ENCODE data around the gene SRD5A2.

The SRD5A2 gene, protein sequence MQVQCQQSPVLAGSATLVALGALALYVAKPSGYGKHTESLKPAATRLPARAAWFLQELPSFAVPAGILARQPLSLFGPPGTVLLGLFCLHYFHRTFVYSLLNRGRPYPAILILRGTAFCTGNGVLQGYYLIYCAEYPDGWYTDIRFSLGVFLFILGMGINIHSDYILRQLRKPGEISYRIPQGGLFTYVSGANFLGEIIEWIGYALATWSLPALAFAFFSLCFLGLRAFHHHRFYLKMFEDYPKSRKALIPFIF

GRCh38 chr2:31580321-31581117, at the start of gene SRD5A2:
SRD5A2 (minus strand) TSS chr2:31580938; CDS start chr2:31580900, 38 bp downstream.
- no peak for DNase-seq

- no peak for DNase-seq
Observed at GRCh38 chr2:31606509-31606908, 25.8 kb upstream of the SRD5A2 start.

DNA sequence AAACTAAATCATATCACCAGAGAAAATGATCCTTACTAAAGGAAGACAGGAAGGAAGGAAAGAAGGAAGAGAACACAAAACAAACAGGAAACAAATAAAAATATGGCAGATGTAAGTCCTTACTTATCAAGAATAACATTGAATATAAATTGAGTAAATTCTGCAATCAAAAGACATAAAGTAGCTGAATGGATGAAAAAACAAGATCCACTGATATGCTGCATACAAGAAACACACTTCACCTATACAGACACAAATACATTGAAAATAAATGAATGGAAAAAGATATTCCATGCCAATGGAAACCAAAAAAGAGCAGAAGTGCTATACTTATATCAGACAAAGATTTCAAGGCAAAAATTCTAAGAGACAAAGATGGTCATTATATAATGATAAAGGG, 18.0 kb upstream of the SRD5A2 start:
- DNase-seq = no peak

GRCh38 chr2:31586230-31586629, 5.5 kb upstream of the SRD5A2 start:
- no peak for DNase-seq

- no peak for DNase-seq
Observed at GRCh38 chr2:31581124-31581795, 522 bp upstream of the SRD5A2 start.

DNA sequence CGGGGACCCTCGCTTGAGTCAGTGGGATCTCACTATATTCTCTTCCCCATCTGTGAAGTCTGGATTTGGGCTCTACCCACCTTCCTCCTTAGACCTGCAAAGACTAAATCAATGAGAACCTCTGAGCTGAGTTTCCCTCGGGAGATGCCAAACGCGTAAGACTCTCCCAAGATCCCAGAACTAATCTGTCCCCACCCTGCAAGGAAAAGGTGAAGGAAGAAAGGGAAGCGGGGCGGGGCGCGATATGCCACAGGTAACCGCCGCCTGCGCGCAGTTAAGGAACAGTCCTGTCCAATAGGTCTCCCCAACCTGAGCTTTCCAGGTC, 780 bp downstream of the SRD5A2 start:
- DNase-seq = no peak

- no peak for DNase-seq
Observed at GRCh38 chr2:31578316-31578715, 2.4 kb downstream of the SRD5A2 start.

DNA sequence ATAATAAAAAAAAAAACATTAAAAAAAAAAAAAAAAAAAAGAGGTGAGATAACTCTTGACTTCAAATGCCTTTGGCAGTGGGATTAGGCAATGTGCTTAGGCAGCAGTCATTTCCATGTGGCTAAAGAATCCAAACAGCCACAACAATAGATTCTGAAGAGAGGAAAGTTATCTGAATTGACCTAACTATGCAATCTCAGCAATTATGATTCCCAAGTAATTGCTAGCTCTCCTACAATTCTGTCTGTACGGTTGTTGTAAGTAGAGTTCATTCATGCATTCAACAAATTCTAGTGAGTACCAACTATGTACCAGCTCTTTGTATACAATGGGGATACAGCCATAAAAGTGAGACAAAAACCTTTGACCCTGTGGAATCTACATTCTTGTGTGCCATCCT, 3.6 kb downstream of the SRD5A2 start:
- DNase-seq = no peak

DNA sequence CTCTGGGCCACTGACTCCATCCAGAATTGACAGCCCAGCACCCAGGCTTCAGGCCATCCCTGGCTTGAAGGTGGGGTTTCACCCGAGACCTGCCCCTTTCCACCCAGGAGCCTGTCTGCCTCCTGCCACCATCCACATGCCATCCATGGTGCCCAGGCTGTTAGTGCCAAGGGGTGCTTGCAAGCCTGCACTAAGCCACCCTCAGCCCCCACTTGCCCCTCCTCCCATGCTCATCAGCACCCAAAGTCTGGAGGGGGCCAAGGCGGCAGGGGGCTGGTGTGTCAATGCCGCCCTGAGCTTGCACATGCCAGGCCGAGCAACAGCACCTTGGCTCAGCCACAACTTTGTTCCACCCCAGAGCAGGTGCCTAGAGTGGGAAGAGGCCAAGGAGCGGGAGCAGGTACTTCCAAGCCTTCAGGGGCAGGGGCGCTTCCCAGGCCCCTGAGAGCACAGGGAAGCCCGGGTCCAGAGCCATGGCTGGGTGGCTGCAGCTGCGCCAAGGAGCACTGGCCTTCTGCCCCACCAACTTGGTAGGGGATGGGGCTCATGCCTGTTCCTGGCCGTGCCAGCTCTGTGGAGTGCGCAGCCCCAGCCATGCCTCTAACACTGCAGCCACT, 12.0 kb downstream of the SRD5A2 start:
- DNase-seq = no peak

DNA sequence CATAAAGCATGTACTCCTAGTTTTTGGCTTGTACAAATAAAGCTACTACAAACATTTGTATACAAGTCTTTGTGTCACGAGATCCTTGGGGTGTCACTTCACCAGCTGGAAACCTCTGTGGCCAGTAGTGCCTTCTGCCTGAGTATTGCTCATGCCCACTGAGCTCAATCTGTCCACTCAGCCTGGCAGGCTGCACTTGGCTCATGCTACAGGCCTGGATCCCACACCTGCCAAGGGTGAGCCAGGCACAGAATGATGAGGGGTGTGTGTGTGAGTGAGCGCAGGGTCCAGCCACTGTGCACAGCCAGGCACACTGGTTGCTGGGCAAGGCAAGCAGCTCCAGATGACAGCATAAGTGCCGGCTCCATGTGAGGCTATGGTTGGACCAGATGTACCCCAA, 13.1 kb downstream of the SRD5A2 start:
- DNase-seq = no peak

DNA sequence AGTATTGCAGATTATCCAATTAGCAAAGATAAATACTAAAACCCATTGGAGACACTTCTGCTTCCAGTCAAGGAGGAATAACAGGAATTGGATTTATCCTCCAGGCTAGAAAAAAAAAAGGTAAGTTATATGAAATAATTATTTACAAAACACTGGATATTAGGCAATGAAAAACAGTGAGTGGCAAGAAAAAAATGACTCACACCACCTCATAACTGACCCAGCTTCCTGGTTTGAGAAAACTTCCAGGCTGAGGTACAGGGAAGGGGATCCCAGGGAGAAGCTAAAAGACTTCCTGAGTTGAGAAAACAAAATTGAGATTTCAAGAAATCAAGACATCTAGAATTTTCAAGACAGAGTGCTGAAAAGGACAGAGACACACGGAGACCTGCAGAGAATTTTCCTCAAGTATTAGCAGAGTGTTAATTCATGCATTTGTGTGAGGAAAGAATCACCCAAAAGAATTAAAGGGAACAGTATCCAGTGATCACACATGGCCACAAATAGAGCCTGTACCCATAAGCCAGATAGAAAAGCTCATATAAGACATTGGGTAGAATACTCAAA, 17.4 kb downstream of the SRD5A2 start:
- DNase-seq = no peak

DNA sequence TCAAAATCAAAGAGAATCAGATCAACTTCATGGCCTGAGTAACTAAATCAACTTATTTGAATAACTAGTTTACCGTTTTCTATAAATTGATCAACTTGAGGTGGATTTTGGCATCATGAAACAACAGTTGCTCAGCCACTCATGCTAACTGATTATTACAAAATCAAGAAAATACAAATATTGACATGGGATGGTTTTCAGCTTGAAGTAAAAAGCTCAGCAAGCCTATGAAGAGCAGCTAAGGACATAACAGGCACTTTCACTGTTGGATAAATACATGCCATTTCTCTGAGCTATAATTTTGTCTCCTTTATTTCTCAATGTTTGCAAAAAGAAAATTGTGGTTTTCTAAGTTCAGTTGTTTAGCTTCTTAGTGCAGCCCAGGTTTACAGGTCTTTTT, 18.9 kb downstream of the SRD5A2 start:
- DNase-seq = no peak

DNA sequence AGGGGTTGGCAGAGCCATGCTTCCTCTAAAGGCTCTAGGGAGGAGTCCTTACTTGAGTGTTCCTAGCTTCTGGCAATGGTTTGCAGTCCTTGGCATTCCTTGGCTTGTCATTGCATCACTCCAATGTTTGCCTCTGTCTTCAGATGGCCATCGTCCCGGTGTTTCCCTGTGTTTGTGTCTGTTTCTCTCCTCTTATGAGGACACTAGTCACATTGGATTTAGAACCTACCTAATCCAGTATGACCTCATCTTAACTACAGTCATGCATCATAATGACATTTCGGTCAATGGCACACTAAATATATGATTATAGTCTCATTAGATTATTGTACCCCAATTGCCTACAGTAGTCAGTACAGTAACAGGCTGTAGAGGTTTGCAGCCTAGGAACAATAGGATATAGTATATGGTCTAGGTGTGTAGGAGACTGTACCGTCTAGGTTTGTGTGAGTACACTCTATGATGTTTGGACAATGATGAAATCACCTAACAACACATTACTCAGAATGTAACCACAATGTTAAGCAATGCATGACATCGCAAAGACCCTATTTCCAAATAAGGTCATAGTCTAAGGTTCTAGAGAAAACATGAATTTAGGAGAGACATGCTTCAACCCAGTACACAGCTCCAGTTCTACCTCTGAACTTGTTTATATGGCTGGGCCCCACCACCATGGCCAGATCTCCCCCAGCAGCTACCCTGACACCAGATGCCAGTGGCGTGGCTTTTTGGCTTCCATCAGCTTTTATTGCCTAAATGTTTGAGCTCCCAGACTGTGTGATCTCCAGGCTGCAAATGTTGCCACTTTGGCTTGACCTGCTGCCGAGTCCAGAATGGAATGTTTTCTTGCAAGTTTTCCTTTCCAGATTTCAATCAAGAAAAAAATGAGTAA, 22.1 kb downstream of the SRD5A2 start:
- DNase-seq = no peak

DNA sequence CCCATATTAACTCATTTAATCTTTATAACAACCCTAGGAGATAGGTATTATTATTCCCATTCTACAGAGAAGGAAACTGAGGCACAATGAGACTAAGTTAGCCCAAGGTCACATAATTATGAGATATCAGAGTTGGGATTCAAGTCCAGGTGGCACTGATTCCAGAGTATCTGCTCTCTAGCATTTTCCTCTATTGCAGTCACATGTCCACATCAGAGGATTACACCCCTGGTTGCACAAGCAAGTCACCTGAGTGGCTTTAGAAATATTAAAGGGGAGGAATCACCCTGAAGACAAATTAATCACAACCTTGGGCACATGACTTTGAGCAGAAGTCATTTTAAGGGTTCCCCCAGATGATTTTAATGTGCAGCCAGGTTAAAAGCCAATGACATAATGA, 23.8 kb downstream of the SRD5A2 start:
- DNase-seq = no peak

- DNase-seq = no peak
Observed at GRCh38 chr2:31555967-31556706, 24.6 kb downstream of the SRD5A2 start.

DNA sequence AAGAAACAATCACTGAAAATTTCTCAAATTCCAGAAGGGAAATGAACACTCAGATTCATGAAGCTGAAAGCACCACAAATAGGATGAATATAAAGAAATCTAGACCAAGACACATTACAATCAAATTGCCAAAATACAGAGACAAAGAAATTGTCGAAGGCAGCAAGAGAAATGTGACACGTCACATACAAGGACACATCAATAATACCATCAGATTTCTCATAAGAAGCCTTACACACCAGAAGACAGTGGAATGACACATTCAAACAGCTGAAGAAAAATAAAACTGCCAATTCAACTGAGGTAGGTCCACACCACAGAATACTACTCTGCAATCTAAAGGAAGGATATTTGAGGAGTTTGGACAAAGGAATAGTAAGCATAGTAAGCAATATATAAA, 27.4 kb downstream of the SRD5A2 start:
- DNase-seq = no peak

DNA sequence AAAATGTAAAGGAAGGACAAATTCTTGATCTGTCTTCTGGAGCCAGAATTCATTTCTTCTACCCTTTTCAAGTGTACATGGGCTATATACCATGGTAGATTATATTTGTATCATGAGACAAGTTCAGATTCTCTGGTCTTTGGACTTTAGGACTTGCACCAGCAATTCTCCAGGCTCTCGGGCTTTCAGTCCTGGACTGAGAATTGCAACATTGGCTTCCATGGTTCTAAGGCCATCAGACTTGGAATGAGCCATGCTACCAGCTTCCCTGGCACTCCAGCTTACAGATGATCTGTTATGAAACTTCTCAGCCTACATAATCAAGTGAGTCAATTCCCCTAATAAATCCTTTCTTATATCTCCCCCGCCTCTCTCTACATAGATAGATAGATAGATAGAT, 33.3 kb downstream of the SRD5A2 start:
- DNase-seq = no peak

DNA sequence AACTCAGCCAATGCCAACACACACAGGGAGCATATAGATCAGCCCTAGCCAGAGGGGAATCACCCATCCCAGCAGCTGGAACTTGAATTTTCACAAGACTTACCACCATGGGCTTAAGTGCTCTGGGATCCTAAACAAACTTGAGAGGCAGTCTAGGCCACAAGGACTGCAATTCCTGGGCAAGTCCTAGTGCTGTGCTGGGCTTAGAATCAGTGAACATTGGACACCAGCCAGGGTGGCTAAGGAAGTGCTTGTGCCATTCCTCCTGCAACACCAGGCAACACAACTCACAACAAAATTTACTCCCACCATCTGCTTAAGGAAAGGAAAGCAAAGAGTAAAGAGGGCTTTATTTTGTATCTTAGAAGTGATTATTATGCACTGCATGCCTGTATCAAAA, 38.9 kb downstream of the SRD5A2 start:
- no peak for DNase-seq

DNA sequence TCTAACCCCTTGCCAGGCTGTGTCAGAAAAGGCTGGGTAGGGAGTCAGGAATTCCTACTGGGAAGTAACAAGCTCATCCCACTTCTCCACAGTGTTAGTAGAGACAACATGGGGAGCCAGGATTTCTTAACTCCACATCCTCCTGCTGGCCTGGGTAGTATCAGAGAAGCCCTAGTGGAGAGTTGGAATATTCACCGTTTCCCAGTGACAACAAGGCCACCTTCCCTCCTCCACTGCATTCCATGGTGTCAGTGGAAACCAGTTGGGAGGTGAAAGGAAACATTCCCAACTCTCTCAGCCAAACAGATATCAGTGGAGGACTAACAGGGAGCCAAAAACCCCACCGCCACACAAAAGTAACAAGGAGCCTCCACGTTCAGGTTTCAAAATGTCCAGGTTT, 41.2 kb downstream of the SRD5A2 start:
- DNase-seq = no peak

GRCh38 chr2:31535768-31536167, 45.0 kb downstream of the SRD5A2 start:
- DNase-seq = no peak

- no peak for DNase-seq
Observed at GRCh38 chr2:31534636-31535035, 46.1 kb downstream of the SRD5A2 start.

DNA sequence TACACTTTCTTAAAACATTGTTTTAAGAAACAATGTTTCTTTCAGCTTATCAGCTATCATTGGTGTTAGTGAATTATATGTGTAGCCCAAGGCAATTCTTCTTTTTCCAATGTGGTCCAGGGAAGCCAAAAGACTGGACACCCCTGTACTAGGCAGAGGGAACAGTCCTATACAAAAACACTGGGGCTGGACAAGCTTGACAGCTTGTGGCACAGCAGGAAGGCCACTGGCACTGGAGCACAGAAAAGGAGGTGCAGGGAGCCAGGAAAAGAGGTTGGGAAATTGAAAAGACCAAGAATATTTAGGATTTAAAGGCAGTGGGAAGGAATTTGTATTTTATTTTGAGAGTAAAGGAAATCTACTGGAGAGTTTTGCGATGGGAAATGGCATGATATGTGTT, 47.7 kb downstream of the SRD5A2 start:
- no peak for DNase-seq
